IPS-11a (cell line): ENCODE results near the gene ANKRD37.
A peak's percentile ranks its signal among the peaks of the same experiment; 100 is the strongest.
"Not testable (repeated sequence)": the region's sequence is repeated elsewhere in the genome, so short reads cannot be mapped to it uniquely, and the experiment has no call there.

Experiments used
- H3K4me3 ChIP-seq: one replicate; pipeline ENCODE4 v1.5.1; 2013; ENCODE audit warnings: low read depth, low read length, control low read depth

The ANKRD37 gene

GRCh38 chr4:185396724-185397385 lies at the start of gene ANKRD37:
TSS of gene ANKRD37 (plus strand) at chr4:185396841. CDS start at chr4:185396924, 83 bp downstream.
- H3K4me3 ChIP-seq, result peak within 1 kb of the TSS; percentile 56

GRCh38 chr4:185346975-185347601 lies 49.6 kb upstream of the ANKRD37 start:
- H3K4me3 ChIP-seq, result no peak overlapping the region

- no peak overlapping the region for H3K4me3 ChIP-seq
These were observed 45.0 kb upstream of the ANKRD37 start for GRCh38 chr4:185351691-185352090.

GRCh38 chr4:185352202-185352601 lies 44.4 kb upstream of the ANKRD37 start:
- H3K4me3 ChIP-seq, result no peak overlapping the region

GRCh38 chr4:185352741-185353140 lies 43.9 kb upstream of the ANKRD37 start:
- H3K4me3 ChIP-seq, result no peak overlapping the region

GRCh38 chr4:185357211-185357610 lies 39.4 kb upstream of the ANKRD37 start:
- H3K4me3 ChIP-seq, result no peak overlapping the region

GRCh38 chr4:185357733-185358440 lies 38.8 kb upstream of the ANKRD37 start:
- H3K4me3 ChIP-seq, result no peak overlapping the region

GRCh38 chr4:185358514-185358913 lies 38.1 kb upstream of the ANKRD37 start:
- H3K4me3 ChIP-seq, result no peak overlapping the region

- no peak overlapping the region for H3K4me3 ChIP-seq
These were observed 37.7 kb upstream of the ANKRD37 start for GRCh38 chr4:185358959-185359358.

- no peak overlapping the region for H3K4me3 ChIP-seq
These were observed 36.7 kb upstream of the ANKRD37 start for GRCh38 chr4:185359767-185360446.

GRCh38 chr4:185361872-185362271 lies 34.8 kb upstream of the ANKRD37 start:
- no peak overlapping the region for H3K4me3 ChIP-seq

- H3K4me3 ChIP-seq, result not testable (repeated sequence)
These were observed 34.1 kb upstream of the ANKRD37 start for GRCh38 chr4:185362570-185362969.

- no peak overlapping the region for H3K4me3 ChIP-seq
These were observed 33.4 kb upstream of the ANKRD37 start for GRCh38 chr4:185363251-185363650.

GRCh38 chr4:185364886-185365285 lies 31.8 kb upstream of the ANKRD37 start:
- H3K4me3 ChIP-seq, result no peak overlapping the region

- no peak overlapping the region for H3K4me3 ChIP-seq
These were observed 26.9 kb upstream of the ANKRD37 start for GRCh38 chr4:185369731-185370130.

GRCh38 chr4:185370268-185370949 lies 26.2 kb upstream of the ANKRD37 start:
- no peak overlapping the region for H3K4me3 ChIP-seq

- H3K4me3 ChIP-seq, result no peak overlapping the region
These were observed 24.9 kb upstream of the ANKRD37 start for GRCh38 chr4:185371702-185372101.

GRCh38 chr4:185374027-185374426 lies 22.6 kb upstream of the ANKRD37 start:
- no peak overlapping the region for H3K4me3 ChIP-seq

- no peak overlapping the region for H3K4me3 ChIP-seq
These were observed 22.1 kb upstream of the ANKRD37 start for GRCh38 chr4:185374573-185374972.

- no peak overlapping the region for H3K4me3 ChIP-seq
These were observed 18.4 kb upstream of the ANKRD37 start for GRCh38 chr4:185378264-185378663.
